Measurements from ENCODE around the gene SLC16A6. TPM values are rescaled to one million over a fixed set of nuclear protein-coding genes. Genes with fewer than 3 reads are reported as not detected.
A peak's percentile ranks its signal among the peaks of the same experiment; 100 is the strongest.
"Not testable (repeated sequence)": the region's sequence is repeated elsewhere in the genome, so short reads cannot be mapped to it uniquely, and the experiment has no call there.

The SLC16A6 gene
- total RNA-seq, 2 donors from 2014 or later = 0.41 to 1.2 TPM

DNA sequence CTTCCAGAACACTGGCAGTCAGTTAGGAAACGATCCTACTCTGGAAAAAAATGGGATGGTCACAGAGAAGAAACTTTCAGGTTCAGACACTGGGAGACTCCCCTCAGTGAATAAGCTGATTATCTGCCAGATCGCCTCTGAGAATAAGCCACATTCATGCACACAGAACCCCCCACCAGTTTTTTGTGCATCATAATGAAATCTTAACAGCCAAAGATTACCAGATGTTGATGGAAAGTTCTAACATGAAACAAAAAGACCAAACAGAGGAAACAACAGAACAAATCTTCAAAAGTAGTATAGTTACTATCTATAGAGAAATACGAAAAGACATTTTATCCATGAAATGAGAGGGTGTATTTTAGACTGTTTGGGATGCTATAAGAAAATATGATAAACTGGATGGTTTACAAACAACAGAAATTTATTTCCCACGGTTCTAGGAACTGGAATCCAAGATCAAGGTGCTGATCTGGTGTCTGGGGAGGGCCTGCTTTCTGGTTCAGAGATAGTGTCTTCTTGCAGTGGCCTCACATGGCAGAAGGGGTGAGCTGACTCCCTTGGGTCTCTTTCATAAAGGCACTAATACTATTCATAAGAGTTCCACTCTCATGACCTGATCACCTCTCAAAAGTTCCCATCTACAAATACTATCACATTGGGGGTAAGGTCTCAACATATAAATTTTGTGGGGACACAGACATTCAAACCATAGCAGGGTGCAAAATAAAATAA lies 51.1 kb downstream of the SLC16A6 start:
- TF ChIP-seq, protein P1, sequence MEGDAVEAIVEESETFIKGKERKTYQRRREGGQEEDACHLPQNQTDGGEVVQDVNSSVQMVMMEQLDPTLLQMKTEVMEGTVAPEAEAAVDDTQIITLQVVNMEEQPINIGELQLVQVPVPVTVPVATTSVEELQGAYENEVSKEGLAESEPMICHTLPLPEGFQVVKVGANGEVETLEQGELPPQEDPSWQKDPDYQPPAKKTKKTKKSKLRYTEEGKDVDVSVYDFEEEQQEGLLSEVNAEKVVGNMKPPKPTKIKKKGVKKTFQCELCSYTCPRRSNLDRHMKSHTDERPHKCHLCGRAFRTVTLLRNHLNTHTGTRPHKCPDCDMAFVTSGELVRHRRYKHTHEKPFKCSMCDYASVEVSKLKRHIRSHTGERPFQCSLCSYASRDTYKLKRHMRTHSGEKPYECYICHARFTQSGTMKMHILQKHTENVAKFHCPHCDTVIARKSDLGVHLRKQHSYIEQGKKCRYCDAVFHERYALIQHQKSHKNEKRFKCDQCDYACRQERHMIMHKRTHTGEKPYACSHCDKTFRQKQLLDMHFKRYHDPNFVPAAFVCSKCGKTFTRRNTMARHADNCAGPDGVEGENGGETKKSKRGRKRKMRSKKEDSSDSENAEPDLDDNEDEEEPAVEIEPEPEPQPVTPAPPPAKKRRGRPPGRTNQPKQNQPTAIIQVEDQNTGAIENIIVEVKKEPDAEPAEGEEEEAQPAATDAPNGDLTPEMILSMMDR (IDR thresholded peaks at IDR 0.05) = no peak
- H3K4me1 ChIP-seq (ENCODE audit: control insufficient read depth in 1 of 2, low read depth in 2 of 2) = peaks cover 0 to under 1% of the 10 kb centered on the region in 2 donors
- H3K27me3 ChIP-seq (replicated peaks; ENCODE audit: insufficient read depth) = no peaks in the 10 kb centered on the region
- no peak overlapping the region for H3K27ac ChIP-seq
- H3K4me3 ChIP-seq = no peak overlapping the region
- H3K9me3 ChIP-seq = no peaks in the 10 kb centered on the region
- DNase-seq (ENCODE audit: low spot score) = no peak
- no peaks in the 10 kb centered on the region for H3K36me3 ChIP-seq
- no peak for ATAC-seq (ENCODE audit: insufficient number of reproducible peaks, low FRiP score, low read depth)

GRCh38 chr17:68238871-68239253 lies 52.1 kb downstream of the SLC16A6 start:
- DNase-seq (ENCODE audit: low spot score) (no peak), ATAC-seq (ENCODE audit: insufficient number of reproducible peaks, low FRiP score, low read depth) (no peak)
- peak overlapping the region in 1 of 2 donors; percentile 8 for H3K27ac ChIP-seq
- TF ChIP-seq, protein P1 (IDR thresholded peaks at IDR 0.05) = no peak
- peaks cover 0 to 4% of the 10 kb centered on the region in 2 donors for H3K4me1 ChIP-seq (ENCODE audit: control insufficient read depth in 1 of 2, low read depth in 2 of 2)
- no peak overlapping the region for H3K4me3 ChIP-seq
- no peaks in the 10 kb centered on the region for H3K9me3 ChIP-seq
- H3K27me3 ChIP-seq (replicated peaks; ENCODE audit: insufficient read depth) = no peaks in the 10 kb centered on the region
- H3K36me3 ChIP-seq = no peaks in the 10 kb centered on the region

DNA sequence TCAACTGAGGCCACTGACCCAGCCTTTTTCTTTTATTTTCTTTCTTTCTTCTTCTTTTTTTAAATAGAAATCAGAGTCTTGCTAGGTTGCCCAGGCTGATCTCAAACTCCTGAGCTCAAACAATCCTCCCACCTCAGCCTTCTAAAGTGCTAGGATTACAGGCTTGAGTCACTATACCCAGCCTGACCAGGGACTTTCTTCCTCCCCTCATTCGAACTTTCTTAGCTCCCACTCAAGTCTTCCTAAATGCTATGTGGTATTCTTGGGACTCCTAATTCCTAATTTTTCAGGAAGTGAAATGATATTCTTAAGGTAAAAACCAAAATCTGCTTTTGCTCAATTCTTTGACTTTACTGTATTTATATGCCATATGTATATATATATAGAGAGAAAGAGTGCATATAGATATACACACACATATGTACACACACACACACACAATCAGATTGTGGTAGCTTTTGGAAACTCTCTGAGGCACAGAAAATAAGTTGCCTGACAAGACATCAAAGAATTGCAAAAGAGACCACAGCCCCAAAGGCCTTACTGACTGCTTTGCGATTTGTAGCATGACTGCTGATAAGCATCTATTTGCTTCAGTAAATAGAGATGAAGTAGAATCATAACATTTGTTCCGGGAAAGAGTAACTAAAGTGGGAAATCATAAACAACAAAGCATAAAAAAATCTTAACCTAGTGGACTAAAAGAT lies 52.6 kb downstream of the SLC16A6 start:
- ATAC-seq (ENCODE audit: insufficient number of reproducible peaks, low FRiP score, low read depth) (no peak), DNase-seq (ENCODE audit: low spot score) (no peak)
- TF ChIP-seq, protein P1 (IDR thresholded peaks at IDR 0.05) = no peak
- Histone ChIP-seq H3K9me3 (no peaks in the 10 kb centered on the region), H3K27ac (peak overlapping the region in 1 of 2 donors; percentile 69), H3K4me1 (ENCODE audit: control insufficient read depth in 1 of 2, low read depth in 2 of 2) (peaks cover 0 to 4% of the 10 kb centered on the region in 2 donors), H3K27me3 (replicated peaks; ENCODE audit: insufficient read depth) (no peaks in the 10 kb centered on the region), H3K4me3 (no peak overlapping the region), H3K36me3 (no peaks in the 10 kb centered on the region)

DNA sequence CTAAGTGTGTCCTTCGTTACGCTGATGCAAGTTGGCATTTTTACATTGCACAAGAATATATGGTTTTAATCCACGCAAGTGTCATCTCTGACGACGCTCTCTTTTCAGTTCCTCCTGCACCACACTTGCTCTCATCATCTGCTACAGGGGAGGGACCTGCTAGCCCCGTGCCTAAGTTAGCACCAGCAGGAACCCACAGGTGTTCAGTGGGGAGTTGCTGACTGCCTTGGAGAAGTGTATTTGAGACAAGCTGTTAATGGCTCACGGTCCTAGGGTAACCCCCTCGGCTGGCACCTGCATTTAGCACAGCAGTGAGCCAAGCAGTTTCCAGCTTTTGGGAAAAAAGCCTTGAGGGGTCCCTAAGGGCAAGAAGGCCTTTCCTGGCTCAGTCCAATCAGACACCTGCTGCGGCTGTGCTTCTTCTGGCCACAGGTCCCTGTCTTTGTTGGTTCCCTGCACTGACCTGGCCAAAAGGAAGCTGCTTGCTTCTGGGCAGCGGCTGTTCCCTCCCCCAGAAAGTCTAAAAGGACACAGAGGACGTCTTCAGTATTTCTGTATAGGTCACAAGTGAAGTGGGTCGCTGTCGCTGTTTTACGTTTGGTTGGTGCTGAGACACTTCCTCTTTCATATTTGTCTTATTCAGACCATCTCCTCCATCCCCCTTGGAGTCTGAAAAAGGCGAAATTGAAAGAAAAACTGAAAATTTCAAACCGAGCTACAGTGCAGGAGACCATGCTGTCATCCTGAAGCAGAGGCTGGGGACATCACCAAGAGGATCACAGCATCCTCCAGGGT lies 53.4 kb downstream of the SLC16A6 start:
- not testable (repeated sequence) for H3K4me1 ChIP-seq (ENCODE audit: control insufficient read depth in 1 of 2, low read depth in 2 of 2); ATAC-seq (ENCODE audit: insufficient number of reproducible peaks, low FRiP score, low read depth); H3K9me3 ChIP-seq; H3K27me3 ChIP-seq (replicated peaks; ENCODE audit: insufficient read depth); H3K36me3 ChIP-seq; DNase-seq (ENCODE audit: low spot score)
- peak overlapping the region; percentile 18 for H3K4me3 ChIP-seq
- H3K27ac ChIP-seq = peak overlapping the region in 1 of 2 donors; percentile 69

- not testable (repeated sequence) for ATAC-seq (ENCODE audit: insufficient number of reproducible peaks, low FRiP score, low read depth); H3K4me3 ChIP-seq; H3K9me3 ChIP-seq; H3K27me3 ChIP-seq (replicated peaks; ENCODE audit: insufficient read depth); DNase-seq (ENCODE audit: low spot score); H3K4me1 ChIP-seq (ENCODE audit: control insufficient read depth in 1 of 2, low read depth in 2 of 2); H3K36me3 ChIP-seq
- peak overlapping the region; percentile 43 to 57 for H3K27ac ChIP-seq
These were observed 55.6 kb downstream of the SLC16A6 start for GRCh38 chr17:68235336-68235791.

- H3K9me3 ChIP-seq; H3K27me3 ChIP-seq (replicated peaks; ENCODE audit: insufficient read depth); H3K4me1 ChIP-seq (ENCODE audit: control insufficient read depth in 1 of 2, low read depth in 2 of 2); H3K4me3 ChIP-seq; H3K36me3 ChIP-seq; DNase-seq (ENCODE audit: low spot score); ATAC-seq (ENCODE audit: insufficient number of reproducible peaks, low FRiP score, low read depth): not testable (repeated sequence)
- H3K27ac ChIP-seq = peak overlapping the region; percentile 43 to 57
These were observed 56.1 kb downstream of the SLC16A6 start for GRCh38 chr17:68234726-68235335.

GRCh38 chr17:68232741-68233140 lies 58.2 kb downstream of the SLC16A6 start:
- not testable (repeated sequence) for H3K4me1 ChIP-seq (ENCODE audit: control insufficient read depth in 1 of 2, low read depth in 2 of 2); H3K27me3 ChIP-seq (replicated peaks; ENCODE audit: insufficient read depth); H3K9me3 ChIP-seq; H3K4me3 ChIP-seq; H3K27ac ChIP-seq; DNase-seq (ENCODE audit: low spot score); ATAC-seq (ENCODE audit: insufficient number of reproducible peaks, low FRiP score, low read depth); H3K36me3 ChIP-seq

All from thoracic aorta (tissue), 2 donors.